ENCODE measurements around the gene HBE1.

The HBE1 gene

DNA sequence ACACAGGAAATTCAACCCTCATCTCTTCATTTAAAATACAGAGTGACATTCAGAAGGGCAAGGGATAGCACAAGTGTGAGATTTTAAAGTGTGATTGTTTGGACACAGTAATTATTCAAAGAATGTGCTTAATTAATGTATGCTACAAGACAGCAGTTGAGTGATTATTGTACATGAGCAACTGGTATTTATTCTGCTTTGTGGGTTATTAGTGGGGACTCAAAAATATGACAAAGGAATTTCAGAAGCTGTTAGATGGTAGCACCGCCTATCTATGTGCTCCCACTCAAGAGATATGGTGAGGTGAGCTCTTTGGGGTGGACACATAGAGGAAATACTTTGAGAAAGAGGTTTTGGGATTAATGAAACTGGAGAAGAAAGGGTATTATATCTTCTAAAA, 29.7 kb downstream of the HBE1 start:
- H3K4me3 ChIP-seq (ENCODE audit: low read length), result no peak overlapping the region
- TF ChIP-seq, protein P1, sequence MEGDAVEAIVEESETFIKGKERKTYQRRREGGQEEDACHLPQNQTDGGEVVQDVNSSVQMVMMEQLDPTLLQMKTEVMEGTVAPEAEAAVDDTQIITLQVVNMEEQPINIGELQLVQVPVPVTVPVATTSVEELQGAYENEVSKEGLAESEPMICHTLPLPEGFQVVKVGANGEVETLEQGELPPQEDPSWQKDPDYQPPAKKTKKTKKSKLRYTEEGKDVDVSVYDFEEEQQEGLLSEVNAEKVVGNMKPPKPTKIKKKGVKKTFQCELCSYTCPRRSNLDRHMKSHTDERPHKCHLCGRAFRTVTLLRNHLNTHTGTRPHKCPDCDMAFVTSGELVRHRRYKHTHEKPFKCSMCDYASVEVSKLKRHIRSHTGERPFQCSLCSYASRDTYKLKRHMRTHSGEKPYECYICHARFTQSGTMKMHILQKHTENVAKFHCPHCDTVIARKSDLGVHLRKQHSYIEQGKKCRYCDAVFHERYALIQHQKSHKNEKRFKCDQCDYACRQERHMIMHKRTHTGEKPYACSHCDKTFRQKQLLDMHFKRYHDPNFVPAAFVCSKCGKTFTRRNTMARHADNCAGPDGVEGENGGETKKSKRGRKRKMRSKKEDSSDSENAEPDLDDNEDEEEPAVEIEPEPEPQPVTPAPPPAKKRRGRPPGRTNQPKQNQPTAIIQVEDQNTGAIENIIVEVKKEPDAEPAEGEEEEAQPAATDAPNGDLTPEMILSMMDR (conservative IDR thresholded peaks at IDR 0.05; ENCODE audit: low read length), result no peak

DNA sequence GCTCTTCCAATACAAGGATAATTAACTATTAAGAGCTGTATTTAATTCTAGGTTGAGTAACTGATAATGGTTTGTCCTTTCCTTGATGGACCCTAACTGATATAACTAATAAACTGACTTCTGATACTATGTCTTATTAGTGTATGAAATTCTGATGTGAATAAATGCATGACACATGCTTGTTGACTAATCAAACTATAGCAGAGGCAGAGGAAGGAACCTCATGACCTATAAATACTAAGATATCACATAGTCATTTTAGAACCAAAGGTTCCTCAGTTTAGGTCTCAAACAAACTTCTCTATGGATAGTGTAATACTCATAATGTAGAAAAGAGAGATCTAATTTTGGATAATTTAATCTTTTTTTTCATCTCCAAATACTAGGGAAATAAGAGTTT, 30.7 kb downstream of the HBE1 start:
- TF ChIP-seq, protein P1 (conservative IDR thresholded peaks at IDR 0.05; ENCODE audit: low read length), result no peak
- H3K4me3 ChIP-seq (ENCODE audit: low read length), result no peak overlapping the region

More for the DNA sequence above, 29.7 kb downstream of the HBE1 start:
- no peak for DNase-seq (ENCODE audit: low read depth)

DNA sequence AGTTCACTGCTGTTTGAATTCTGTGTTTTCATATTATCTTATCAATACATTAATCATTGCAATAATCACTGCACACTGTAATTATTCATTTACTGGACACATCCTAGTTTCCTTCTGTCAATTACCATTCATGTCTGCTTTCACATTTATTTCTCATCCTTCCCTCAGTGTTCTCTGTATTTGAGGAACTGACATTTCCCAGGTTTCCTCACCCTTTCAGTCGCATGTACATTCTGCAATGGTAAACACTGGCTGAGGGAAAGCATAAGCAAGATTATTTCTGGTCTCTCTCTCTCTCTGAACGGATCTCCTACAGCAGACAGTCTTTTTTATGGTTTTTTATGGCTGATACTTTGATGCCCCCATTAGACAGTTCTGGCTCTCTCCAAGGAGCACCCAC, 31.3 kb downstream of the HBE1 start:
- DNase-seq (ENCODE audit: low read depth), result no peak
- no peak overlapping the region for H3K4me3 ChIP-seq (ENCODE audit: low read length)
- TF ChIP-seq, protein P1 (conservative IDR thresholded peaks at IDR 0.05; ENCODE audit: low read length), result no peak

More for the DNA sequence above, 30.7 kb downstream of the HBE1 start:
- no peak for DNase-seq (ENCODE audit: low read depth)

DNA sequence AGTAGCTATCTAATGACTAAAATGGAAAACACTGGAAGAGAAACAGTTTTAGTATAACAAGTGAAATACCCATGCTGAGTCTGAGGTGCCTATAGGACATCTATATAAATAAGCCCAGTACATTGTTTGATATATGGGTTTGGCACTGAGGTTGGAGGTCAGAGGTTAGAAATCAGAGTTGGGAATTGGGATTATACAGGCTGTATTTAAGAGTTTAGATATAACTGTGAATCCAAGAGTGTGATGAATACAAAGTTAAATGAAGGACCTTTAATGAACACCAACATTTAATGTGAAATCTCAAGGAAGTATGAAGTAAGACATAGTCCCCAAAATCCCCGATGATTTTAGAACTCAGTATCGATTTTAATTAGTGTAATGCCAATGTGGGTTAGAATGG, 32.3 kb downstream of the HBE1 start:
- no peak for DNase-seq (ENCODE audit: low read depth)
- H3K4me3 ChIP-seq (ENCODE audit: low read length), result no peak overlapping the region
- TF ChIP-seq, protein P1 (conservative IDR thresholded peaks at IDR 0.05; ENCODE audit: low read length), result no peak

DNA sequence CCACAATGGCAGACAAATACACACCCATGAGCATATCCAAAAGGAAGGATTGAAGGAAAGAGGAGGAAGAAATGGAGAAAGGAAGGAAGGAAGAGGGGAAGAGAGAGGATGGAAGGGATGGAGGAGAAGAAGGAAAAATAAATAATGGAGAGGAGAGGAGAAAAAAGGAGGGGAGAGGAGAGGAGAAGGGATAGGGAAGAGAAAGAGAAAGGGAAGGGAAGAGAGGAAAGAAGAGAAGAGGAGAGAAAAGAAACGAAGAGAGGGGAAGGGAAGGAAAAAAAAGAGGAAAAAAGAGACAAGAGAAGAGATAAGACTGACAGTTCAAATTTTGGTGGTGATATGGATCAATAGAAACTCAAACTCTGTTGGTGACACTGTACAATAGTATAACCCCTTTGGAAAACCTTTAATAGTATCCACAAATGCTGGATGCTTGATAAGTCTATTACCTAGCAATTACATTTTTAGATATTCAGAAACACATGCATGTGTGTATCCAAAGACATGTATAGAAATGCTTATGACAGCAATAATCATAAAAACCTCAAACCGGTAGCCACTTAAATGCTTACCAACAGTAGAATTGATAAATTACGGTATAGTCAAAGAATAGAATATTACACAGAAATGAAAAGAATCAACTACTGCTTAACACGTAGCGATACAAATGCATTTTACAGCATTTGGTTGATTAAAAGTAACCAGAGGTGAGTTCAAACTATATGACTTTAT, 34.2 kb downstream of the HBE1 start:
- no peak overlapping the region for H3K4me3 ChIP-seq (ENCODE audit: low read length)
- DNase-seq (ENCODE audit: low read depth), result no peak
- TF ChIP-seq, protein P1 (conservative IDR thresholded peaks at IDR 0.05; ENCODE audit: low read length), result no peak

DNA sequence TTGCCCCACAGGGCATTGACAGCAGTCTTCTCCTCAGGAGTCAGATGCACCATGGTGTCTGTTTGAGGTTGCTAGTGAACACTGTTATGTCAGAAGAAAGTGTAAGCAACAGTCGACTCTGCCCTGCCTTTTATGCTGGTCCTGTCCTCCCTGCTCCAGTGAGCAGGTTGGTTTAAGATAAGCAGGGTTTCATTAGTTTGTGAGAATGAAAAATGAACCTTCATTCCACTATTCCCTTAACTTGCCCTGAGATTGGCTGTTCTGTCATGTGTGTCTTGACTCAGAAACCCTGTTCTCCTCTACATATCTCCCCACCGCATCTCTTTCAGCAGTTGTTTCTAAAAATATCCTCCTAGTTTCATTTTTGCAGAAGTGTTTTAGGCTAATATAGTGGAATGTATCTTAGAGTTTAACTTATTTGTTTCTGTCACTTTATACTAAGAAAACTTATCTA, 35.3 kb downstream of the HBE1 start, which contains the start of gene HBD:
Gene HBD, minus strand, starts transcription at position 103 of the 454 bp plus-strand sequence. Its CDS starts 50 bp downstream, at position 53.
- DNase-seq (ENCODE audit: low read depth), result peak; percentile 17
- TF ChIP-seq, protein P1 (conservative IDR thresholded peaks at IDR 0.05; ENCODE audit: low read length), result no peak
- H3K4me3 ChIP-seq (ENCODE audit: low read length), result no peak within 1 kb of the TSS

DNA sequence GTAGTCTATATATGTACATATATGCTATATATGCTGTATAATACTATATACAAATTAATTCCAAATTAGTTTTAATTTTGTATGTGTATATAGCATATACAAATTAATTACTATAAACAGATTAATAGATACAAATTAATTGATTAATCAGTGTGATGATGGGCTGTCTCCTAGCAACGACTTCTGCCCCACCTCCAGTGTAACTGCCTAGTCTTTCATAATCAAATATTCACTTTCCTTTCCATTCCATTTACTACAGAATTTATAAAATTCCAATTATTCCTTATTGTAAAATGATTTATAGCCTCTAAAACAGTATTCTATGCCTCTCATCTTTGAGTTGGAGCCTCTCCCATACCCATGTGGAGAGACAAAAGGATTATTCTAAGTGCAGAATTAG, 36.4 kb downstream of the HBE1 start:
- DNase-seq (ENCODE audit: low read depth), result no peak
- TF ChIP-seq, protein P1 (conservative IDR thresholded peaks at IDR 0.05; ENCODE audit: low read length), result no peak
- no peak overlapping the region for H3K4me3 ChIP-seq (ENCODE audit: low read length)
